Central memory CD4-positive, alpha-beta T cell (primary cell): Measurements from ENCODE around the gene OR1L1.

ENCODE experiments used
- DNase-seq: peaks from one replicate; pipeline ENCODE4 v3.0.0; 2022
- total RNA-seq, 3 experiments: gene quantifications; one replicate each; lab custom pipeline; 2026; lab: John Stamatoyannopoulos, UW

Gene OR1L1
- 0 reads per million in 3 experiments for total RNA-seq

- DNase-seq, result no peak
Measured at GRCh38 chr9:122661416-122661815, at the start of gene OR1L1. Gene OR1L1, plus strand, starts transcription at chr9:122661716. Its CDS starts 0 bp downstream, at chr9:122661716.

GRCh38 chr9:122614362-122614761 lies 47.2 kb upstream of the OR1L1 start, which contains the start of gene OR1Q1:
Gene OR1Q1, plus strand, starts transcription at chr9:122614738. Its CDS starts 0 bp downstream, at chr9:122614738.
- DNase-seq, result no peak

GRCh38 chr9:122619996-122620395 lies 41.5 kb upstream of the OR1L1 start:
- DNase-seq, result no peak

- no peak for DNase-seq
Measured at GRCh38 chr9:122642226-122642625, 19.3 kb upstream of the OR1L1 start.

GRCh38 chr9:122656378-122656777 lies 5.1 kb upstream of the OR1L1 start:
- no peak for DNase-seq

- DNase-seq, result no peak
Measured at GRCh38 chr9:122657527-122657926, 4.0 kb upstream of the OR1L1 start, which contains the start of gene OR1B1. Gene OR1B1, minus strand, starts transcription at chr9:122657627.

GRCh38 chr9:122672481-122672880 lies 11.0 kb downstream of the OR1L1 start:
- no peak for DNase-seq

- no peak for DNase-seq
Measured at GRCh38 chr9:122684851-122685250, 23.3 kb downstream of the OR1L1 start.

GRCh38 chr9:122695696-122696095 lies 34.2 kb downstream of the OR1L1 start:
- DNase-seq, result no peak
